Stomach (tissue), 4 donors: Measurements from ENCODE around the gene SPRR2G.
"Not testable (repeated sequence)": the region's sequence is repeated elsewhere in the genome, so short reads cannot be mapped to it uniquely, and the experiment has no call there.

ENCODE experiments used
- POLR2A ChIP-seq, 4 donors: fragments of 450-650 bp; IDR thresholded peaks; one replicate each; pipeline ENCODE4 v1.6.1; 2016; ENCODE audit warnings: antibody characterized with exemption in 4 of 4, control low read depth in 2 of 4, mild to moderate bottlenecking in 1 of 4, moderate library complexity in 1 of 4
- POLR2AphosphoS5 ChIP-seq, 3 donors: sonication (generic); formaldehyde crosslinking; IDR thresholded peaks; one replicate each; pipeline ENCODE4 v1.6.1; 2016; ENCODE audit warnings: antibody characterized with exemption in 3 of 3
- TF ChIP-seq, protein P1 (sequence below), 7 experiments: fragments of 450-650 bp in 4 of 7; fragments of 200-600 bp in 3 of 7; sonication (generic) in 3 of 7; IDR thresholded peaks; one replicate each; pipeline ENCODE4 v1.5.1; 2016 to 2019; ENCODE audit warnings: antibody characterized with exemption in 7 of 7, control low read depth in 2 of 7, mild to moderate bottlenecking in 1 of 7

DNA sequence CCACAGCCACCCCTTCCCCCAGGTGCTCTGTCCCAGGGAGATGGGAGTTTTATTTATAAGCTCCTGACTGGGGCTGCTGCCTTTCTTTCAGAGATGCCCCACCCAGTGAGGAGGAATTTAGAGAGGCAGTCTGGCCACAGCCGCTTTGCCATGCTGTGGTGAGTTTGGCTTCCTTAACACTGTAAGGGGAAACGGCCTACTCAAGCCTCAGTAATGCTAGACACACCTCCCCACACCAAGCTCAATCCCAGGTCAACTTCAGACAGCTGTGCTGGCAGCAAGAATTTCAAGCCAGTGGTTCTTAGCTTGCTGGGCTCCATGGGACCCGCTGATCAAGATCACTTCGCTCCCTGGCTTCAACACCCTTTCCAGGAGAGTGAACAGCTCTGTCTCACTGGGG is 37.6 kb upstream of the SPRR2G start:
- TF ChIP-seq, protein P1, sequence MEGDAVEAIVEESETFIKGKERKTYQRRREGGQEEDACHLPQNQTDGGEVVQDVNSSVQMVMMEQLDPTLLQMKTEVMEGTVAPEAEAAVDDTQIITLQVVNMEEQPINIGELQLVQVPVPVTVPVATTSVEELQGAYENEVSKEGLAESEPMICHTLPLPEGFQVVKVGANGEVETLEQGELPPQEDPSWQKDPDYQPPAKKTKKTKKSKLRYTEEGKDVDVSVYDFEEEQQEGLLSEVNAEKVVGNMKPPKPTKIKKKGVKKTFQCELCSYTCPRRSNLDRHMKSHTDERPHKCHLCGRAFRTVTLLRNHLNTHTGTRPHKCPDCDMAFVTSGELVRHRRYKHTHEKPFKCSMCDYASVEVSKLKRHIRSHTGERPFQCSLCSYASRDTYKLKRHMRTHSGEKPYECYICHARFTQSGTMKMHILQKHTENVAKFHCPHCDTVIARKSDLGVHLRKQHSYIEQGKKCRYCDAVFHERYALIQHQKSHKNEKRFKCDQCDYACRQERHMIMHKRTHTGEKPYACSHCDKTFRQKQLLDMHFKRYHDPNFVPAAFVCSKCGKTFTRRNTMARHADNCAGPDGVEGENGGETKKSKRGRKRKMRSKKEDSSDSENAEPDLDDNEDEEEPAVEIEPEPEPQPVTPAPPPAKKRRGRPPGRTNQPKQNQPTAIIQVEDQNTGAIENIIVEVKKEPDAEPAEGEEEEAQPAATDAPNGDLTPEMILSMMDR (IDR thresholded peaks at IDR 0.05) = not testable (repeated sequence)
- not testable (repeated sequence) for TF ChIP-seq POLR2AphosphoS5, POLR2A (IDR thresholded peaks at IDR 0.05)
